Stimulated activated CD4-positive, alpha-beta T cell treated with anti-CD3 and anti-CD28 coated beads, Interleukin-2, amount 100 ng/mL, for 4 hours (primary cell): ENCODE results near the gene LMF1.
A peak's percentile ranks its signal among the peaks of the same experiment; 100 is the strongest.

Source experiments
- DNase-seq: peaks from one replicate; pipeline ENCODE4 v3.0.0-alpha.2; 2020; ENCODE audit warnings: low read depth

The LMF1 gene

GRCh38 chr16:1002399-1003166 lies 31.8 kb upstream of the LMF1 start:
- peak; percentile 79 for DNase-seq

GRCh38 chr16:1001096-1001495 lies 30.3 kb upstream of the LMF1 start:
- no peak for DNase-seq

- no peak for DNase-seq
Observed at GRCh38 chr16:1000608-1001007, 29.8 kb upstream of the LMF1 start.

- DNase-seq: no peak
Observed at GRCh38 chr16:999677-1000076, 28.9 kb upstream of the LMF1 start.

DNA sequence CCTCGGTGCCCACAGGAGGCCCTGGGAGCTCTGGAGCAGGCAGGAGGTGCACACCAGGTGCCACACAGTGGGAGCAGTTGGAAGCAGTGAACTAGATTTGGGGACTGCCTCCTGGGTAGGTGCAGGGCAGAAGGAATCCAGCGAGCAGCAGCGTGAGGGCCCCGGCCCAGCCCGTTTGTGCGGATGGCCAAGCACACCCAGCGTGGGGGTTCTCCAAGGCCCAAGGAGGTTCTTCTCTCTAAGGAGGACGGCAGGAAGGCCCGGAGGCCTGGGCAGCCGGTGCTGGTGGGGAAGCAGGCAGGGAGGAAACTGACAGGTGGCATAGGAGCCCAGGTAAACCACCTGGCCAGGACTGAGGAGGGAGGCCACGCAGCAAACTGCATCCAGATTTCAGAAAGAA lies 27.8 kb upstream of the LMF1 start:
- no peak for DNase-seq

GRCh38 chr16:998211-998610 lies 27.4 kb upstream of the LMF1 start:
- no peak for DNase-seq

GRCh38 chr16:997440-998051 lies 26.8 kb upstream of the LMF1 start:
- peak; percentile 81 for DNase-seq

DNA sequence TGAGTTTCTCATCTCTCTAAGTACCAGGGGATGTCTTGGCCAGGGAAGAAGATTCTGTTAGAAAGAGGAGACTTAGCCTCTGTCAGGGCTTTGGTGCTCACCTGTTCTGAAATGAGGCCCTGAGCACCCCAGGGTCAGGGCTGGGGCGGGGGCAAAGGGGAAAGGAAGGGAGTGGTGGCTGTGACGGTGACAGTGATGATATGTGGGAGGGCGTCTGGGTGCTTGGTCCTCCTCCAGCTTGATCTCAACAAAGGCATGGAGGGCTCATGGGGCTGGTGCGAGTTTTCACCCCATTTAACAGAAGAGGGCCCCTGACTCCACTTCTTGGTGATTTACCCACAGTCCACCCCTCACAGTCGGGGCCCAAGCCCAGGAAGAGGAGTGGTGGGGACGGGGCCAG lies 25.9 kb upstream of the LMF1 start:
- DNase-seq: no peak

- no peak for DNase-seq
Observed at GRCh38 chr16:995783-996182, 25.0 kb upstream of the LMF1 start.

- DNase-seq: no peak
Observed at GRCh38 chr16:995087-995486, 24.3 kb upstream of the LMF1 start.

- no peak for DNase-seq
Observed at GRCh38 chr16:993731-994130, 22.9 kb upstream of the LMF1 start.

- DNase-seq: no peak
Observed at GRCh38 chr16:991773-992172, 21.0 kb upstream of the LMF1 start.

DNA sequence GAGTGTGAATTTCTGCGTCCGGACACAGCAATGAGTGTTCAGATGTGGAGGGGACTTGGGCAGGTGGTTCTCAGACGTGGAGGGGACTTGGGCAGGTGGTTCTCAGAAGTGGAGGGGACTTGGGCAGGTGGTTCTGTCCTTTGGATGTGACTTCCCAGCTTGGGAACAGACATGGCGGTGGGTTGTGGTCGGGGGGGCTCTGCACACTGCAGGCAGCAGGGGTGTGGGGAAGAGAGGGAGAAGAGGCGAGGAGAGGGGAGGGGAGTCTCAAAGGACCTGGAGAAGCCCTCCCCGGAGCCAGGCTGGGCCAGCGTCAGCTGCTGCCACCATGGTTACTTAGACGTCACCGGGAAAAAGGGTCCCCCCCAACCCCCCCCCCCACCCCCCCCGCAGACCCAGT lies 20.6 kb upstream of the LMF1 start:
- DNase-seq: no peak

- DNase-seq: no peak
Observed at GRCh38 chr16:990516-991291, 19.9 kb upstream of the LMF1 start.

GRCh38 chr16:989354-989814 lies 18.6 kb upstream of the LMF1 start:
- DNase-seq: no peak

- no peak for DNase-seq
Observed at GRCh38 chr16:988471-989353, 17.9 kb upstream of the LMF1 start.

DNA sequence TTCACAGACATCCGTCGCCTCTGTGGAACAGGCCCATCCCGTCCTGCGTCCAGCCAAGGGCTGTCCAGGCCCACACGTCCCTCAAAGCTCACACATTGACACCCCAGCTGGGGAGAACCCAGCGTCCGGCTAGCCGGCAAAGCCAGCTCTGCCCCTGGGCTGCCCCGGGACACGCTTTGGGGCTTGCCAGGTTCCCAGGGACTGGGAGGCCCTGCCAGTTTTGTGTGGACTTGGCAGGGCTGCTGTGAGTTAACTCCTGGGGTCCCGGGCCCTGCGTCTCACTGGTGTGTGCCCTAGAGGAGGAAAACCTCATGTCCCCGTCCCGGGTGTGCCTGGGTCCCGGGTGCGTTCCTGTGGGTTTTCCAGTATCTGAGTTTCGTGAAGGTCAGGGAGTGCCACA lies 17.1 kb upstream of the LMF1 start:
- DNase-seq: no peak

DNA sequence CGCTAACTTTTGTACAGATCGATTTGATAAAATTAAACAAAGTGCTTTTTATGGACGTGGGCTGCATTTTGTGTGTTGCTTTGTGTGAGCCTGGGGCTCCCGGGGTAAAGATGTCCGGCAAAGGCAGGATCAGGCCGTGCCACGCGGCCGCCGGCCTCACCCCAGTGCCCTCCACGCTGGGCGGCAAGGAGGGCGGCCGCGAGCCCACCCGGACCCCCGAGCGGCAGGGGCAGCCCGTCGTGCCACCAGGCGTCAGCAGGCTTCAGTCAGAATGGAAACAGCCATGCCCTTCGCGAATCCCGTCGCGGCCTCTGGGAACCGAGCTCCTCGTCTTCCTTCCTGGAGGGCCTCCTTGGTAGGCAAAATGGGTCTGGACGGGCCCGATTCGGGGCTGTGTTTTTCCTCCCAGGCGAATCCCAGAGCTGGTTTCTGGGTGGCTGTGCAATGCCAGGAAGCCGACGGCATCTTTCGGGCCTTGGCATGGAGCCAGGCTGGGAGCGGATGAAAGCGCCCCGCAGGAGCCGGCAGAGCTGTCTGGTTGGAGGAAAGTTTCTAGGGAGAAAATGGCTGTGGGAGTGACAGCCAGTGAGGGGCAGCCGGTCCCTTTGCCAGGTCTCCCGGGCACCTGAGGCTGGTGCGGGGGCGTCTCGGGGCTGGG lies 16.3 kb upstream of the LMF1 start:
- DNase-seq: no peak

DNA sequence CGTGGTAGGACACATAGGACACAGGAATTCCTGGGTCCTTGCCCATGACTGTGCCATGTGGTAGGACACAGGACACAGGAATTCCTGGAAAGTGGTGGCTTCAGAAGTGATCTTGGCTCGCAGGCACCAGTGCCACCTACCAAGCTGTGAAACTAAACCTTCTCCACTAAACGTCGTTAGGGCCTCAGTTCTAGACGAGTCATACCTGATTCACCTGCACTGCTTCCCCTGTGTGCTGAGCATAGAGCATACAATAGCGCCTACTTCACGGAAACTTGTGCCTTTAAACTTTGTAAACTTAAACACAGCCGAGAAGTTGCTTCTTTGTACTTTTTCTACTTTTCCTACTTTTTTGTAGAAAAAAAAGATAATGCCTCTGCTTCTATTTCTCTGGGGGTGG lies 15.6 kb upstream of the LMF1 start:
- DNase-seq: no peak

GRCh38 chr16:985646-986400 lies 15.0 kb upstream of the LMF1 start:
- DNase-seq: no peak
